ENCODE results near the gene CDK1.
A peak's percentile ranks its signal among the peaks of the same experiment; 100 is the strongest.

CDK1 gene

DNA sequence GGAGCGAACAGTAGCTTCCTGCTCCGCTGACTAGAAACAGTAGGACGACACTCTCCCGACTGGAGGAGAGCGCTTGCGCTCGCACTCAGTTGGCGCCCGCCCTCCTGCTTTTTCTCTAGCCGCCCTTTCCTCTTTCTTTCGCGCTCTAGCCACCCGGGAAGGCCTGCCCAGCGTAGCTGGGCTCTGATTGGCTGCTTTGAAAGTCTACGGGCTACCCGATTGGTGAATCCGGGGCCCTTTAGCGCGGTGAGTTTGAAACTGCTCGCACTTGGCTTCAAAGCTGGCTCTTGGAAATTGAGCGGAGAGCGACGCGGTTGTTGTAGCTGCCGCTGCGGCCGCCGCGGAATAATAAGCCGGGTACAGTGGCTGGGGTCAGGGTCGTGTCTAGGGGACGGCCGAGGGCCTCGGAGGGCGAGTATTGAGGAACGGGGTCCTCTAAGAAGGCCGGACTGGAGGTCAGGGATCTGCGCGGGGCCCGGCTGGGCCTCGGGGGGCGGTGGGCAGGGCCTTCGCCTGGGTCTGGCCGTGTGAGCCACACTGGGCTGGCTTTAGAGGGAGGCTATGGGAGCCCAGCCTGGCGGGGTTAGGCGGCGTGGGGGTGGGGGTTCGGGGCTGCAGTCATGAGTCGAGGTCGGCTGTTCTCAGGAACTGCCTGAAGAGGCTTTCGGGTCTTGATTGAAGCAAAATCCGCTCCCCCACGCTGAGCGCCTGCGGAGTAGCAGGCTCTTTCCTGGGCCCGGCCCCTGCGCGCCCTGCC, at the start of gene CDK1:
CDK1 (plus strand) TSS at position 265 of the 757 bp plus-strand sequence. CDS start 1,688 bp downstream, outside the sequence.
- DNase-seq (ENCODE audit: low read depth in 2 of 2) = peak; percentile 99

GRCh38 chr10:60729106-60729505, 49.2 kb upstream of the CDK1 start:
- no peak for DNase-seq (ENCODE audit: low read depth in 2 of 2)

GRCh38 chr10:60731134-60731885, 47.0 kb upstream of the CDK1 start:
- no peak for DNase-seq (ENCODE audit: low read depth in 2 of 2)

DNA sequence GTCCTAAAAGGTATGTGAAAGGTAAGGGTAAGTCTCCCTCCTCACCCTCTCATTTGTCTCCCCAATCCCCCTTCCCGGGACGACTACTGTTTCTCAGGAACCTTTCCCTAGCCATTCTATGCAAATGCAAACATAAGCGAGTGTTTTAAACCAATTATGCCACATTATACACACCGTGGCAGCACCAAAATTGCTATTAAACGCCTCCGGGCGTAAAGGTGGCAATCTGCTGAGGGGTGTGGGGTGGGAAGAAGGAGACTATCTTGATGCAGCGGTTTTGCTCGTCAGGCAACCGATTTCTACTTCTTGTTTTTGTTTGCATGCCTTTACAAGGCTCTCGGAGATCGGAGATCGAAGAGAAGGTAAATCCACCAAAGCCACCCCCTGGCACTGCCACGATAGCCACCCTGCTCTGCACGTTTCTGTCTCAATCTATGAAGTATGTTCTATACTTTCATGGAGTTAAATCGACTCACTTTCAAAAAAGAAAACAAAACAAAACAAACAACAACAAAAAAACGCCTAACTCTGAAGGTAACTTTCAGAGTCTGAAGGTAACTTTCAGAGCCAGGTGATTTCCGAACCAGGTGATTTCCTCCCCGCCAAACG, 46.0 kb upstream of the CDK1 start:
- no peak for DNase-seq (ENCODE audit: low read depth in 2 of 2)

DNA sequence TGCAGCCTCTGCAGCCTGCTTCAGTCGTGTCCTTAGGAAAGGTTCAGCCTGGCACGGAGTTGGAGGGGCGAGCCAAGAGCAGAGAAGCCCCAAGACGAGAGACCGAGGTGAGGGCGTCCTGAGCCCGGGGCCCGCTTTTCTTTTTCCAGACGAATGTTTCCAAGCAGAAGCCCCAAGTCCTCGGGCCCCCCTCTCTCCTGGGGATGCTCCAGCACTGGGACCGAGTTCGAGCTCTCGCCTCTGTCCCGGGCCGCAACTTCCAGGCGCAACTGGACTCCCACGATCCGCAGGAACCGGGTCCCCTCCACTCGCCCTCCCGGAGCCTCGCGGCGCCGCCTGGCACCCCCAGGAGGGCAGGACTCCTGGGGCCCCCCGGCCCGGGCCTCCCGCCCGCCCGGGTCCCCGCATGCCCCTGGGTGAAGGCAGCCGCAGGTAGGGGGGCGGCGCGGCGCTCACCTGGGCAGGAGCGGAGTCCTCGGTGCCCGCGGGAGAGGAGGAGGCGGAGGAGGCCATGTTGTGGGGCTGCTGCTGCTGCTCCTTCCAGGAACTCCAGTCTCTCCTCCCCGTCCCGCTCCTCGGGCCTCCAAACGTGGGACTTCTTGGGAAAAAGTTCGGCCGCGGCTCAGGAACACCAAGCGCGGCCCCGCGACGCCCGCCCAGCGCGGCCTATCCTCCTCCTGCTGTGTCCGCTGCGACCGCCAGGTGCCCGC, 45.3 kb upstream of the CDK1 start:
- DNase-seq (ENCODE audit: low read depth in 2 of 2) = no peak

GRCh38 chr10:60733517-60733822, 44.8 kb upstream of the CDK1 start:
- DNase-seq (ENCODE audit: low read depth in 2 of 2) = no peak

DNA sequence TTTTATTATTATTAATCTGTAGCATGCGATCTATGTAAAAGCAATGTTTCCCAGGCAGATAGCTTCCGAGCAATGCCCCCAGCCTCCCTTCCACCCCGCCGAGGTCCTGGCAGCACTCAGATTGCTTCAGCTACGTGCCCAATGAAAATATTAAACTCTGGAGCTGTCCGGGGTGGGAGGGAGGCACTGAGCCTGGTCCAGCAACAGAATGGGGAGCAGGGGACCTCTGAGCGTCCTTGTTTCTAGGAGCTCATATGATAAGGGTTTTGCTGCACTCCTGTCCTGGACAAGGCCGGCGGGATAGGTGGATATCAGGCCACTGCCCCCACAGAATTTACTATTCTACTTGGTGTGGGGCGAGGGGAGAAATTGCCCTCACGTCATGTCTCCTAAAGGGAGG, 44.5 kb upstream of the CDK1 start:
- no peak for DNase-seq (ENCODE audit: low read depth in 2 of 2)

DNA sequence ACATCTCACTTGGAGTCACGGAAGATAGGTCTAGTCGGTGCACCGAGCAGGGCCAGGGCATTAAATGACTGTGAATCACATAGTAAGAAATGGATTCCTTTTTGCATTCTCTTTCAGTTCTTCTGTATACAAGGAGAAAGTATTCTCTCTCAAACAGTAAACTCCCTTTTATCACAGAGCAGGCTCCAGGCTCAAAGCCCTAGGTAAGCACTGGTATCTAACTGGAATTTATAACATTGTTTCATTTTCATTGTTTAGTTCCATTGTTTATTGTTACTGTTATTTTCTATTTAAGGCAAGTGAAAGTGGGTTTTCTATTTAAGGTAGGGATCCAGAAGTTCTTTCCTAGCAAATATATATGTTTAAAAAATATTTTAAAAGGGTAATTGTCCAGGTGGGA, 44.1 kb upstream of the CDK1 start:
- DNase-seq (ENCODE audit: low read depth in 2 of 2) = no peak

- DNase-seq (ENCODE audit: low read depth in 2 of 2) = no peak
These were observed 43.0 kb upstream of the CDK1 start for GRCh38 chr10:60735244-60735643.

GRCh38 chr10:60737242-60737641, 41.0 kb upstream of the CDK1 start:
- DNase-seq (ENCODE audit: low read depth in 2 of 2) = no peak

- DNase-seq (ENCODE audit: low read depth in 2 of 2) = no peak
These were observed 38.7 kb upstream of the CDK1 start for GRCh38 chr10:60739558-60739957.

DNA sequence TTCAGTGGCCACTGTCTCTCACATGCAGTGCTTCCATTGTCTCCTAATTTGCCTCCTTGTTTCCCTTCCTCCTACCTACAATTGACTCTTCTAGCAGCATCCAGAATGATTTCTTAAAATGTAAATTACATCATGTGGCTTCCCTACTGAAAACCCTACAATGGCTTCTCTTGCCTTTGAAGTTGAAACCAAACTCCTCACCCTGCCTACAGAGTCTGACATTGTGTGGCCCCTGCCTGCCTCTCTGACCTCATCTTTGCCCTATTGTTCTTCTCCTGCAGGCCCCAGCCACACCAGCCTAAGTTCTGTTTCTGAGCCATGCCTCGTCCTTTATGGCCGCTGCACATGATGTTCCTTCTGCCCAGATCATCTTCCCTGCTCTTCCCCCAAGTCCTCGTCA, 35.8 kb upstream of the CDK1 start:
- DNase-seq (ENCODE audit: low read depth in 2 of 2) = no peak

DNA sequence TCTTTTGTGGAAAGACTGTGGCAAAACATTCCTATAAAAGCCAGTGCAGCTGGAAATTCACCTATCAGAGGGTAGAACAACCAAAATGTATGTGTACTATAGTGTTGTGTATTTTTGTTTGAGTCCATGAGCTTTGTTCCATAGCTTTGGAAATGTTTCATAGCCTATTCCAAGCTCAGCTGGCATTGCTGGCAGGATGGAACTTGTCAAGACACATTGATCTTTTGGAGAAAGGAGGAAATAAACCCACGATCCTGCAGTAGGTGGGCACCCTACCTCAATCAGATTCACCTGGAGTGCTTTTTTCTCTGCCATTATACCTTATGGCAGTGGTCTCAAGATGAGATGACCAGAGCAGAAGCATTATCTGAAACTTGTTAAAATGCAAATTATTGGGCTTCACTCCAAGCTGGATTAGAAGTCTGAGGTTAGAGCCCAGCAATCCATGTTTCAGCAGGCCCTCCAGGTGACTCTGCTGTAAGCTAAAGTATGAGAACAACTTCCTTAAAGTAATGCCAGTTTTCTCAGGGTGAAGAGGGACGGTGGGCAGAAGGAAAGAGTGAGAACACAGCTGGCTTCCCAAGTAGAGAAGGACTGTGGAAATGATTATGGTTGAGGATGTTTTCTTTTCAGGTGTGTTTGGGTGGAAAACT, 30.3 kb upstream of the CDK1 start:
- no peak for DNase-seq (ENCODE audit: low read depth in 2 of 2)

- DNase-seq (ENCODE audit: low read depth in 2 of 2) = no peak
These were observed 25.1 kb upstream of the CDK1 start for GRCh38 chr10:60753152-60753551.

DNA sequence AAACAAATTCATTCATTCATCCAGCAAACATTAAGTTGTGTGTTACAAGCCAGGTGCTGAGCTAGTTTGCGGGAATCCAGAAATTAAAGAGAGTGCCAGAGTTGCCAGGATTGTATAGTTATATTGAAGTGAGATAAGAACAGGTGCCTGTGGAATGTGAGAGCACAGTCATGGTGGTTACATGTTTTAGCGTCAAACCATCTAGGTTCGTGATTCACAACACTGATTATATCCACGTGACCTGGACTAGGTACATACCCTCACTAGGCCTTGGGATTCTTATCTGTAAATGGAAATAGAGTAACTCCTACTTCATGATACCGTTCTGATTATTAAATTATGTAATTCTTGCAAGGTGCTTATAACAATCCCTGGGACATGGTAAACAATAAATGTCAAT, 24.5 kb upstream of the CDK1 start:
- no peak for DNase-seq (ENCODE audit: low read depth in 2 of 2)

- no peak for DNase-seq (ENCODE audit: low read depth in 2 of 2)
These were observed 20.8 kb upstream of the CDK1 start for GRCh38 chr10:60757420-60757895.

- no peak for DNase-seq (ENCODE audit: low read depth in 2 of 2)
These were observed 19.1 kb upstream of the CDK1 start for GRCh38 chr10:60759181-60759580.

GRCh38 chr10:60760711-60761210, 17.5 kb upstream of the CDK1 start:
- DNase-seq (ENCODE audit: low read depth in 2 of 2) = no peak

- DNase-seq (ENCODE audit: low read depth in 2 of 2) = no peak
These were observed 15.7 kb upstream of the CDK1 start for GRCh38 chr10:60762554-60762953.

- DNase-seq (ENCODE audit: low read depth in 2 of 2) = no peak
These were observed 10.9 kb upstream of the CDK1 start for GRCh38 chr10:60767424-60767823.

- no peak for DNase-seq (ENCODE audit: low read depth in 2 of 2)
These were observed 8.9 kb upstream of the CDK1 start for GRCh38 chr10:60769406-60769805.
